Measurements from ENCODE around the gene CTNNA3.

DNA sequence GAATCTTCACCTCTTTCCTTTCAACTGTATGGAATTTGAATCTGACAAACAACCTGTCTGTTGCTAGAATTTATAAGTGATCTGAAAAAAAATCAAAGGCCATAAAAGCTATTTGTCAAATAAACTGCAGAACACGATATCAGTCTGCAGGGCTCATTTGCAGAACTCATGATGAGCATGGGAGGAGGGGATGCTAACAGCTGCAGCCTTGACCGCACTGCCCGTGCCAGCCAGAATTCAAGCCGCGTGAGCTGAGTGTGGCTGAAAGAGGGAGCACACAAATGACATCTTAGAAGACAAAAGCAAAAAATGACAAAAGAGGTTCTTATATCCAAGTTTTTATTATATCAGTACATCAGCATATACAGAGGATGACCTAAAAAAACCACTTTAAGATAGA lies 754.5 kb downstream of the CTNNA3 start:
- TF ChIP-seq, protein P1, sequence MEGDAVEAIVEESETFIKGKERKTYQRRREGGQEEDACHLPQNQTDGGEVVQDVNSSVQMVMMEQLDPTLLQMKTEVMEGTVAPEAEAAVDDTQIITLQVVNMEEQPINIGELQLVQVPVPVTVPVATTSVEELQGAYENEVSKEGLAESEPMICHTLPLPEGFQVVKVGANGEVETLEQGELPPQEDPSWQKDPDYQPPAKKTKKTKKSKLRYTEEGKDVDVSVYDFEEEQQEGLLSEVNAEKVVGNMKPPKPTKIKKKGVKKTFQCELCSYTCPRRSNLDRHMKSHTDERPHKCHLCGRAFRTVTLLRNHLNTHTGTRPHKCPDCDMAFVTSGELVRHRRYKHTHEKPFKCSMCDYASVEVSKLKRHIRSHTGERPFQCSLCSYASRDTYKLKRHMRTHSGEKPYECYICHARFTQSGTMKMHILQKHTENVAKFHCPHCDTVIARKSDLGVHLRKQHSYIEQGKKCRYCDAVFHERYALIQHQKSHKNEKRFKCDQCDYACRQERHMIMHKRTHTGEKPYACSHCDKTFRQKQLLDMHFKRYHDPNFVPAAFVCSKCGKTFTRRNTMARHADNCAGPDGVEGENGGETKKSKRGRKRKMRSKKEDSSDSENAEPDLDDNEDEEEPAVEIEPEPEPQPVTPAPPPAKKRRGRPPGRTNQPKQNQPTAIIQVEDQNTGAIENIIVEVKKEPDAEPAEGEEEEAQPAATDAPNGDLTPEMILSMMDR (IDR thresholded peaks at IDR 0.05): no peak
- TF ChIP-seq POLR2A (IDR thresholded peaks at IDR 0.05): no peak

Measured in right lobe of liver (tissue), 4 donors.